HEK293 (cell line): ENCODE results near the gene PDE4D.
A peak's percentile ranks its signal among the peaks of the same experiment; 100 is the strongest.

ENCODE experiments used
- CTCF ChIA-PET: fragments of 350-600 bp; formaldehyde crosslinking; extraction: SDS; loops from one replicate; lab custom pipeline; 2021; ENCODE audit warnings: antibody characterized with exemption; lab: Yijun Ruan, JAX
- POLR2A ChIA-PET: fragments of 300-600 bp; formaldehyde crosslinking; extraction: SDS; loops from one replicate; lab custom pipeline; 2020; ENCODE audit warnings: antibody characterized with exemption, inconsistent platforms; lab: Yijun Ruan, JAX
- H3K27ac ChIP-seq: fragments of 200-500 bp; sonication (Bioruptor generic); 2 replicates; pipeline ENCODE4 v1.5.1; 2014; ENCODE audit warnings: low read depth, low read length, control low read depth, inconsistent platforms; ENCODE audit errors: extremely low read depth
- H3K36me3 ChIP-seq, 2 experiments: fragments of 200-500 bp in 1 of 2; sonication (Bioruptor generic) in 1 of 2; 1 replicate in 1 of 2; 2 replicates in 1 of 2; pipeline ENCODE4 v1.5.1; 2014 to 2017; ENCODE audit warnings: inconsistent platforms in 2 of 2, low read length in 2 of 2; ENCODE audit not compliant: control insufficient read depth in 2 of 2, insufficient read depth in 1 of 2
- H3K4me1 ChIP-seq: fragments of 200-500 bp; sonication (Bioruptor generic); 2 replicates; pipeline ENCODE4 v1.5.1; 2014; ENCODE audit warnings: mild to moderate bottlenecking, low read length, inconsistent platforms; ENCODE audit not compliant: control insufficient read depth, insufficient read depth
- H3K4me3 ChIP-seq: 2 replicates; pipeline ENCODE4 v1.5.1; 2011; ENCODE audit warnings: low read depth, mild to moderate bottlenecking, control low read depth, low read length, moderate library complexity
- H3K9me3 ChIP-seq: fragments of 200-500 bp; sonication (Bioruptor generic); 2 replicates; pipeline ENCODE4 v1.5.1; 2014; ENCODE audit warnings: low read depth, low read length, inconsistent platforms; ENCODE audit not compliant: control insufficient read depth, insufficient read depth
- OSR2 ChIP-seq: fragments of 450-650 bp; formaldehyde crosslinking; IDR thresholded peaks from 2 replicates; pipeline ENCODE4 v1.5.1; 2016; ENCODE audit warnings: missing biosample characterization, missing genetic modification characterization
- REPIN1 ChIP-seq: fragments of 450-650 bp; formaldehyde crosslinking; IDR thresholded peaks from 2 replicates; pipeline ENCODE4 v1.5.1; 2017; ENCODE audit warnings: missing biosample characterization, missing genetic modification characterization, low read depth
- SETDB1 ChIP-seq: IDR thresholded peaks from one replicate; pipeline ENCODE4 v1.6.1; 2017; ENCODE audit warnings: mild to moderate bottlenecking, low read length, moderate library complexity, mixed read lengths; ENCODE audit not compliant: insufficient read length
- WT1 ChIP-seq: fragments of 450-650 bp; formaldehyde crosslinking; IDR thresholded peaks from 2 replicates; pipeline ENCODE4 v1.5.1; 2016; ENCODE audit warnings: missing biosample characterization, missing genetic modification characterization
- ZBTB17 ChIP-seq: fragments of 450-650 bp; formaldehyde crosslinking; IDR thresholded peaks from 2 replicates; pipeline ENCODE4 v1.5.1; 2016; ENCODE audit warnings: missing biosample characterization, missing genetic modification characterization
- ZBTB20 ChIP-seq: fragments of 450-650 bp; formaldehyde crosslinking; IDR thresholded peaks from 2 replicates; pipeline ENCODE4 v1.5.1; 2016; ENCODE audit warnings: missing biosample characterization, missing genetic modification characterization
- ZBTB8A ChIP-seq: fragments of 450-650 bp; formaldehyde crosslinking; IDR thresholded peaks from 2 replicates; pipeline ENCODE4 v1.5.1; 2016; ENCODE audit warnings: missing biosample characterization, missing genetic modification characterization
- ZNF211 ChIP-seq: fragments of 450-650 bp; formaldehyde crosslinking; IDR thresholded peaks from 2 replicates; pipeline ENCODE4 v1.5.1; 2016; ENCODE audit warnings: low read depth, missing biosample characterization, missing genetic modification characterization
- ZNF350 ChIP-seq: fragments of 450-650 bp; formaldehyde crosslinking; IDR thresholded peaks from 2 replicates; pipeline ENCODE4 v1.5.0; 2017; ENCODE audit warnings: missing biosample characterization, mild to moderate bottlenecking, missing genetic modification characterization
- ZNF423 ChIP-seq: fragments of 450-650 bp; formaldehyde crosslinking; IDR thresholded peaks from 2 replicates; pipeline ENCODE4 v1.5.1; 2016; ENCODE audit warnings: missing biosample characterization, missing genetic modification characterization
- ZNF530 ChIP-seq: fragments of 450-650 bp; formaldehyde crosslinking; IDR thresholded peaks from 2 replicates; pipeline ENCODE4 v1.5.1; 2016; ENCODE audit warnings: low read depth, missing biosample characterization, missing genetic modification characterization
- ZNF544 ChIP-seq: fragments of 450-650 bp; formaldehyde crosslinking; IDR thresholded peaks from 2 replicates; pipeline ENCODE4 v1.5.0; 2017; ENCODE audit warnings: missing biosample characterization, missing genetic modification characterization
- ZNF561 ChIP-seq: fragments of 450-650 bp; IDR thresholded peaks from 2 replicates; pipeline ENCODE4 v1.5.1; 2018; ENCODE audit warnings: missing biosample characterization, missing genetic modification characterization, borderline replicate concordance
- ZNF843 ChIP-seq: fragments of 450-650 bp; formaldehyde crosslinking; IDR thresholded peaks from 2 replicates; pipeline ENCODE4 v1.5.1; 2016; ENCODE audit warnings: missing biosample characterization, missing genetic modification characterization
- TF ChIP-seq, protein P1 (sequence below): fragments of 450-650 bp; formaldehyde crosslinking; IDR thresholded peaks from 2 replicates; pipeline ENCODE4; 2016; ENCODE audit warnings: missing biosample characterization, missing genetic modification characterization
- TF ChIP-seq, protein P2 (sequence below): IDR thresholded peaks from 2 replicates; pipeline ENCODE4 v1.6.1; 2011; ENCODE audit warnings: mild to moderate bottlenecking, low read depth, low read length, borderline replicate concordance
- TF ChIP-seq, protein P3 (sequence below): fragments of 450-650 bp; formaldehyde crosslinking; IDR thresholded peaks from 2 replicates; pipeline ENCODE4 v1.5.1; 2016; ENCODE audit warnings: missing biosample characterization, missing genetic modification characterization, borderline replicate concordance

Gene PDE4D

GRCh38 chr5:58946230-58946629 lies 947.3 kb downstream of the PDE4D start:
- ChIA-PET CTCF (interaction anchor here (1.1 to 1.5 kb wide), 2 partner anchors 52 to 228 kb away, joined by 3 read pairs; no protein-coding TSS in a partner anchor), POLR2A (no interaction called here)
- Histone ChIP-seq H3K4me1 (no peaks in the 10 kb centered on the region), H3K27ac (no peak overlapping the region), H3K9me3 (no peaks in the 10 kb centered on the region), H3K4me3 (no peak overlapping the region), H3K36me3 (no peaks in the 10 kb centered on the region)
- 0 out of 2 replicates have a peak, but pooled peaks have one; percentile 45 for TF ChIP-seq ZBTB17 (tag by site-specific recombination)
- TF ChIP-seq ZNF211: no peak

- TF ChIP-seq ZNF530 (tag by site-specific recombination): no peak
- TF ChIP-seq, protein P1, sequence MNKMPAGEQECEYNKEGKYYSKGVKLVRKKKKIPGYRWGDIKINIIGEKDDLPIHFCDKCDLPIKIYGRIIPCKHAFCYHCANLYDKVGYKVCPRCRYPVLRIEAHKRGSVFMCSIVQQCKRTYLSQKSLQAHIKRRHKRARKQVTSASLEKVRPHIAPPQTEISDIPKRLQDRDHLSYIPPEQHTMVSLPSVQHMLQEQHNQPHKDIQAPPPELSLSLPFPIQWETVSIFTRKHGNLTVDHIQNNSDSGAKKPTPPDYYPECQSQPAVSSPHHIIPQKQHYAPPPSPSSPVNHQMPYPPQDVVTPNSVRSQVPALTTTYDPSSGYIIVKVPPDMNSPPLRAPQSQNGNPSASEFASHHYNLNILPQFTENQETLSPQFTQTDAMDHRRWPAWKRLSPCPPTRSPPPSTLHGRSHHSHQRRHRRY (tag by site-specific recombination): no peak
- no peak for TF ChIP-seq OSR2 (tag by site-specific recombination)
- TF ChIP-seq ZNF544 (tag by site-specific recombination): no peak
- TF ChIP-seq, protein P2, sequence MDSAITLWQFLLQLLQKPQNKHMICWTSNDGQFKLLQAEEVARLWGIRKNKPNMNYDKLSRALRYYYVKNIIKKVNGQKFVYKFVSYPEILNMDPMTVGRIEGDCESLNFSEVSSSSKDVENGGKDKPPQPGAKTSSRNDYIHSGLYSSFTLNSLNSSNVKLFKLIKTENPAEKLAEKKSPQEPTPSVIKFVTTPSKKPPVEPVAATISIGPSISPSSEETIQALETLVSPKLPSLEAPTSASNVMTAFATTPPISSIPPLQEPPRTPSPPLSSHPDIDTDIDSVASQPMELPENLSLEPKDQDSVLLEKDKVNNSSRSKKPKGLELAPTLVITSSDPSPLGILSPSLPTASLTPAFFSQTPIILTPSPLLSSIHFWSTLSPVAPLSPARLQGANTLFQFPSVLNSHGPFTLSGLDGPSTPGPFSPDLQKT: no peak
- no peak for TF ChIP-seq ZNF561 (tag by site-specific recombination)
- no peak for TF ChIP-seq ZNF423 (tag by site-specific recombination)
- no peak for TF ChIP-seq REPIN1 (tag by site-specific recombination)
- TF ChIP-seq, protein P3, sequence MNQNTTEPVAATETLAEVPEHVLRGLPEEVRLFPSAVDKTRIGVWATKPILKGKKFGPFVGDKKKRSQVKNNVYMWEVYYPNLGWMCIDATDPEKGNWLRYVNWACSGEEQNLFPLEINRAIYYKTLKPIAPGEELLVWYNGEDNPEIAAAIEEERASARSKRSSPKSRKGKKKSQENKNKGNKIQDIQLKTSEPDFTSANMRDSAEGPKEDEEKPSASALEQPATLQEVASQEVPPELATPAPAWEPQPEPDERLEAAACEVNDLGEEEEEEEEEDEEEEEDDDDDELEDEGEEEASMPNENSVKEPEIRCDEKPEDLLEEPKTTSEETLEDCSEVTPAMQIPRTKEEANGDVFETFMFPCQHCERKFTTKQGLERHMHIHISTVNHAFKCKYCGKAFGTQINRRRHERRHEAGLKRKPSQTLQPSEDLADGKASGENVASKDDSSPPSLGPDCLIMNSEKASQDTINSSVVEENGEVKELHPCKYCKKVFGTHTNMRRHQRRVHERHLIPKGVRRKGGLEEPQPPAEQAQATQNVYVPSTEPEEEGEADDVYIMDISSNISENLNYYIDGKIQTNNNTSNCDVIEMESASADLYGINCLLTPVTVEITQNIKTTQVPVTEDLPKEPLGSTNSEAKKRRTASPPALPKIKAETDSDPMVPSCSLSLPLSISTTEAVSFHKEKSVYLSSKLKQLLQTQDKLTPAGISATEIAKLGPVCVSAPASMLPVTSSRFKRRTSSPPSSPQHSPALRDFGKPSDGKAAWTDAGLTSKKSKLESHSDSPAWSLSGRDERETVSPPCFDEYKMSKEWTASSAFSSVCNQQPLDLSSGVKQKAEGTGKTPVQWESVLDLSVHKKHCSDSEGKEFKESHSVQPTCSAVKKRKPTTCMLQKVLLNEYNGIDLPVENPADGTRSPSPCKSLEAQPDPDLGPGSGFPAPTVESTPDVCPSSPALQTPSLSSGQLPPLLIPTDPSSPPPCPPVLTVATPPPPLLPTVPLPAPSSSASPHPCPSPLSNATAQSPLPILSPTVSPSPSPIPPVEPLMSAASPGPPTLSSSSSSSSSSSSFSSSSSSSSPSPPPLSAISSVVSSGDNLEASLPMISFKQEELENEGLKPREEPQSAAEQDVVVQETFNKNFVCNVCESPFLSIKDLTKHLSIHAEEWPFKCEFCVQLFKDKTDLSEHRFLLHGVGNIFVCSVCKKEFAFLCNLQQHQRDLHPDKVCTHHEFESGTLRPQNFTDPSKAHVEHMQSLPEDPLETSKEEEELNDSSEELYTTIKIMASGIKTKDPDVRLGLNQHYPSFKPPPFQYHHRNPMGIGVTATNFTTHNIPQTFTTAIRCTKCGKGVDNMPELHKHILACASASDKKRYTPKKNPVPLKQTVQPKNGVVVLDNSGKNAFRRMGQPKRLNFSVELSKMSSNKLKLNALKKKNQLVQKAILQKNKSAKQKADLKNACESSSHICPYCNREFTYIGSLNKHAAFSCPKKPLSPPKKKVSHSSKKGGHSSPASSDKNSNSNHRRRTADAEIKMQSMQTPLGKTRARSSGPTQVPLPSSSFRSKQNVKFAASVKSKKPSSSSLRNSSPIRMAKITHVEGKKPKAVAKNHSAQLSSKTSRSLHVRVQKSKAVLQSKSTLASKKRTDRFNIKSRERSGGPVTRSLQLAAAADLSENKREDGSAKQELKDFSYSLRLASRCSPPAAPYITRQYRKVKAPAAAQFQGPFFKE (tag by site-specific recombination): no peak
- no peak for TF ChIP-seq ZNF350 (tag by site-specific recombination)
- TF ChIP-seq WT1 (tag by site-specific recombination): no peak
- TF ChIP-seq ZBTB8A (tag by site-specific recombination): no peak
- TF ChIP-seq SETDB1: no peak
- no peak for TF ChIP-seq ZNF843 (tag by site-specific recombination)
- no peak for TF ChIP-seq ZBTB20
- H3K4me1 ChIP-seq: no peaks in the 10 kb centered on the region
- POLR2A ChIA-PET: no interaction called here
- H3K9me3 ChIP-seq: no peaks in the 10 kb centered on the region
- H3K27ac ChIP-seq: no peak overlapping the region
- H3K4me3 ChIP-seq: no peak overlapping the region
- CTCF ChIA-PET: interaction anchor here (1.2 to 1.3 kb wide), 2 partner anchors 53 to 58 kb away, joined by 3 to 5 read pairs; no protein-coding TSS in a partner anchor
- H3K36me3 ChIP-seq: no peaks in the 10 kb centered on the region
Observed at GRCh38 chr5:58944221-58944620, 949.3 kb downstream of the PDE4D start.
